K562 (cell line): ENCODE results near the gene PRR35. TPM values are rescaled to one million over a fixed set of nuclear protein-coding genes. Genes with fewer than 3 reads are reported as not detected.

Experiments
- ADNP ChIP-seq: fragments of 200-800 bp; sonication (Bioruptor generic); IDR thresholded peaks from 2 replicates; pipeline ENCODE4 v1.6.1; 2016; ENCODE audit warnings: missing genetic modification characterization, missing compliant biosample characterization
- ARID2 ChIP-seq: fragments of 450-650 bp; IDR thresholded peaks from 2 replicates; pipeline ENCODE4 v1.6.1; 2017; ENCODE audit warnings: antibody characterized with exemption, mild to moderate bottlenecking
- DACH1 ChIP-seq: fragments of 450-650 bp; IDR thresholded peaks from 2 replicates; pipeline ENCODE4 v1.6.1; 2018; ENCODE audit not compliant: partially characterized antibody
- EWSR1 ChIP-seq: fragments of 450-650 bp; IDR thresholded peaks from 2 replicates; pipeline ENCODE4 v1.6.1; 2018; ENCODE audit warnings: borderline replicate concordance, mild to moderate bottlenecking, low read depth, moderate library complexity; ENCODE audit not compliant: partially characterized antibody
- FOS ChIP-seq: IDR thresholded peaks from 3 replicates; pipeline ENCODE4 v1.6.1; 2011; ENCODE audit not compliant: insufficient read length; ENCODE audit errors: extremely low read depth
- HDGF ChIP-seq: fragments of 450-650 bp; IDR thresholded peaks from 2 replicates; pipeline ENCODE4 v1.6.1; 2016
- MIER1 ChIP-seq: fragments of 450-650 bp; IDR thresholded peaks from 2 replicates; pipeline ENCODE4 v1.6.1; 2016; ENCODE audit warnings: antibody characterized with exemption, mild to moderate bottlenecking, low read depth
- NCOA4 ChIP-seq: fragments of 450-650 bp; IDR thresholded peaks from 2 replicates; pipeline ENCODE4 v1.6.1; 2018; ENCODE audit warnings: mild to moderate bottlenecking; ENCODE audit not compliant: partially characterized antibody
- NFRKB ChIP-seq: fragments of 450-650 bp; IDR thresholded peaks from 2 replicates; pipeline ENCODE4 v1.6.1; 2016; ENCODE audit warnings: low read depth
- NR2F6 ChIP-seq: fragments of 450-650 bp; formaldehyde crosslinking; IDR thresholded peaks from 2 replicates; pipeline ENCODE4 v1.4.0; 2020; ENCODE audit warnings: mild to moderate bottlenecking
- NUFIP1 ChIP-seq: fragments of 450-650 bp; IDR thresholded peaks from 2 replicates; pipeline ENCODE4 v1.6.1; 2018; ENCODE audit not compliant: partially characterized antibody
- POLR2AphosphoS5 ChIP-seq: IDR thresholded peaks from 2 replicates; pipeline ENCODE4 v1.6.1; 2011; ENCODE audit warnings: mild to moderate bottlenecking, low read depth, low read length, moderate library complexity; ENCODE audit not compliant: control insufficient read depth, insufficient read depth
- POLR2B ChIP-seq: fragments of 450-650 bp; IDR thresholded peaks from 2 replicates; pipeline ENCODE4 v1.6.1; 2018; ENCODE audit warnings: low read depth; ENCODE audit not compliant: partially characterized antibody
- SOX6 ChIP-seq: fragments of 450-650 bp; IDR thresholded peaks from 2 replicates; pipeline ENCODE4 v1.6.1; 2014; ENCODE audit warnings: mild to moderate bottlenecking
- STAG1 ChIP-seq: sonication (generic); formaldehyde crosslinking; IDR thresholded peaks from 2 replicates; pipeline ENCODE4 v1.5.0; 2020; ENCODE audit warnings: missing genetic modification reagents, borderline replicate concordance
- XRCC3 ChIP-seq: fragments of 450-650 bp; IDR thresholded peaks from 2 replicates; pipeline ENCODE4 v1.6.1; 2017; ENCODE audit warnings: mild to moderate bottlenecking, moderate library complexity
- ZBTB40 ChIP-seq, 2 experiments: fragments of 450-650 bp in 1 of 2; sonication (generic) in 1 of 2; formaldehyde crosslinking in 1 of 2; IDR thresholded peaks; 2 replicates each; pipeline versions ENCODE4 v1.7.1 to v1.9.0; 2016 to 2022; ENCODE audit warnings: inconsistent platforms in 1 of 2, mild to moderate bottlenecking in 1 of 2, missing genetic modification reagents in 1 of 2
- ZNF143 ChIP-seq: sonication (generic); formaldehyde crosslinking; IDR thresholded peaks from 2 replicates; pipeline ENCODE4 v1.9.0; 2022; ENCODE audit warnings: mild to moderate bottlenecking, missing genetic modification reagents
- polyA plus RNA-seq, 8 experiments: library from polyadenylated mRNA; depleted of rRNA in 4 of 8; stranded (reverse) in 5 of 8; unstranded in 3 of 8; fragments of >200 nt; fragmentation: Nextera tagmentation in 2 of 8; fragmentation: Illumina TruSeq in 1 of 8; extraction: Ambion mirVana in 2 of 8; extraction: Trizol in 1 of 8; gene quantifications; 2 replicates each; pipeline versions ENCODE4 v1.2.1 to v1.2.3, GENCODE V29; 2011 to 2014; ENCODE audit warnings: inconsistent platforms in 1 of 8, missing spikeins in 1 of 8
- total RNA-seq, 7 experiments: library from RNA; depleted of rRNA in 6 of 7; stranded (reverse); fragments of >200 nt in 6 of 7; fragmentation: Illumina TruSeq in 2 of 7; extraction: Trizol in 2 of 7; gene quantifications; 2 replicates each; pipeline versions ENCODE4 v1.2.1 to v1.2.3, GENCODE V29; 2011 to 2021; ENCODE audit warnings: low replicate concordance in 1 of 7

PRR35 gene
- total and polyA plus RNA-seq, 9 of the 15 experiments (the other 6 are each of a cell fraction or from before 2014, with no cell fraction given): 0.17 to 0.45 (median 0.21) TPM; not detected in 5

DNA sequence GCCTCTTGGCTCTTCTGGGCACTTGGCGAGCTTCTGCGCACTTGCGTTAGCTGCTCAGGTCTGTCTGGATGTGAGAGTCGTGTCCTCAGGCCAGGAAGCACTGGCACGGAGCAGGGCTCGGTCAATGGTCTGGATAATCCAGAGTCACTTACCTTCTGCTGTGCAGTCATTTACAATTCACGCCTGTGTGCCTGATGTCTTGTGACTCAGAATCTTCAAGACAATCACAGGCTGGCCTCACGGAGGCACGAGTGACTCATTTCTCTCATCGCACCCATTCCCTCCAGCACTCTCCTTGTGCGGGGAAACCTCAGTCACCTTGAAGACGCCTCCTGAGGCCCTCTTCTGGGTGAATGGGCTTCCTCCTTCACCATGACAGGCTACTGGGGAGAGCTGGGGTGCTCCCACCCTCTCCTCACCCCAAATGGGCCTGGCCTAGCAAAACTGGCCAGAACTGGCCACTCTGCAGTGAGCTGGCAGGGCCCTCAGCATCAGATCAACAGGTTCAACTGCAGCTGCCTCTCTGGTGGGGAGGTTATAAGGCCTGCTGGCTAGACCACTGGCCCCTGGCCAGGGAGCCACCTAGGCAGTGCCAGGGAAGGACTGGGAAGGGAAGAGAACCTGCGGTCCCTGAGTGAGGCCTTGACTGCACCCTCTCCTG lies 34.5 kb upstream of the PRR35 start (continued):
- no peak for TF ChIP-seq STAG1 (CRISPR knock-in tag)
- TF ChIP-seq POLR2AphosphoS5: no peak
- TF ChIP-seq MIER1: no peak
- TF ChIP-seq NCOA4: no peak
- TF ChIP-seq NFRKB: no peak
- TF ChIP-seq DACH1: no peak
- peak; percentile 32 for TF ChIP-seq FOS
- no peak for TF ChIP-seq ZBTB40 (IDR thresholded peaks at IDR 0.05)
- TF ChIP-seq ZBTB40 (CRISPR knock-in tag; IDR thresholded peaks at IDR 0.05): no peak
- no peak for TF ChIP-seq HDGF
- TF ChIP-seq NR2F6: no peak
- TF ChIP-seq ARID2: no peak
- TF ChIP-seq ZNF143: no peak
- TF ChIP-seq SOX6: peak; percentile 60
- TF ChIP-seq ADNP (tag): no peak
- no peak for TF ChIP-seq NUFIP1
- TF ChIP-seq EWSR1: no peak
- no peak for TF ChIP-seq XRCC3
- TF ChIP-seq POLR2B: no peak
